OCI-LY1 (cell line): ENCODE results near the gene ZNF547.
"Not testable (repeated sequence)": the region's sequence is repeated elsewhere in the genome, so short reads cannot be mapped to it uniquely, and the experiment has no call there.

Experiments
- H2AFZ ChIP-seq: fragments of 200-600 bp; sonication (generic), shearing (Covaris generic); 2 replicates; pipeline ENCODE4 v1.6.0; 2014; ENCODE audit warnings: antibody characterized with exemption, mild to moderate bottlenecking, low read length
- H3F3A ChIP-seq: fragments of 200-600 bp; sonication (generic), shearing (Covaris generic); 2 replicates; pipeline ENCODE4 v1.6.0; 2014; ENCODE audit warnings: mild to moderate bottlenecking, antibody characterized with exemption, low read length, moderate library complexity; ENCODE audit not compliant: insufficient read depth
- H3K27ac ChIP-seq: fragments of 200-600 bp; sonication (generic); 2 replicates; pipeline ENCODE4 v1.5.1; 2014; ENCODE audit warnings: low read length, mixed run types, mild to moderate bottlenecking, low read depth; ENCODE audit not compliant: poor library complexity, severe bottlenecking
- H3K27me3 ChIP-seq: fragments of 200-600 bp; sonication (generic); 2 replicates; pipeline ENCODE4 v1.6.0; 2014; ENCODE audit warnings: antibody characterized with exemption, mild to moderate bottlenecking, low read length, moderate library complexity; ENCODE audit not compliant: insufficient read depth
- H3K36me3 ChIP-seq: fragments of 200-600 bp; sonication (generic); 2 replicates; pipeline ENCODE4 v1.6.1; 2014; ENCODE audit warnings: mild to moderate bottlenecking, antibody characterized with exemption, low read length, moderate library complexity, mixed read lengths; ENCODE audit not compliant: insufficient read depth
- H3K4me1 ChIP-seq: fragments of 200-600 bp; sonication (generic); 2 replicates; pipeline ENCODE4 v1.5.1; 2014; ENCODE audit warnings: mild to moderate bottlenecking, low read length, moderate library complexity; ENCODE audit not compliant: insufficient read depth, severe bottlenecking
- H3K4me2 ChIP-seq: fragments of 200-600 bp; sonication (generic), shearing (Covaris generic); 2 replicates; pipeline ENCODE4 v1.6.1; 2014; ENCODE audit warnings: low read length
- H3K4me3 ChIP-seq: fragments of 200-600 bp; sonication (generic); 2 replicates; pipeline ENCODE4 v1.5.1; 2014; ENCODE audit warnings: low read length, low read depth, mild to moderate bottlenecking, mixed read lengths; ENCODE audit not compliant: poor library complexity, severe bottlenecking
- H3K79me2 ChIP-seq: fragments of 200-600 bp; shearing (Covaris generic); 2 replicates; pipeline ENCODE4 v1.6.1; 2016; ENCODE audit warnings: mixed run types, low read length, mixed read lengths; ENCODE audit not compliant: insufficient read depth
- H3K9ac ChIP-seq: fragments of 200-600 bp; sonication (generic), shearing (Covaris generic); 2 replicates; pipeline ENCODE4 v1.6.1; 2014; ENCODE audit warnings: mild to moderate bottlenecking, low read length, mixed read lengths
- H3K9me2 ChIP-seq: fragments of 200-600 bp; sonication (generic), shearing (Covaris generic); 2 replicates; pipeline ENCODE4 v1.6.1; 2014; ENCODE audit warnings: low read depth, mild to moderate bottlenecking, low read length, mixed read lengths
- H3K9me3 ChIP-seq: fragments of 200-600 bp; shearing (Covaris generic); 2 replicates; pipeline ENCODE4 v1.6.1; 2014; ENCODE audit warnings: low read length, mixed read lengths
- H4K20me1 ChIP-seq: fragments of 200-600 bp; sonication (generic), shearing (Covaris generic); 2 replicates; pipeline ENCODE4 v1.6.0; 2016; ENCODE audit warnings: mild to moderate bottlenecking, low read length; ENCODE audit not compliant: insufficient read depth
- EZH2 ChIP-seq: fragments of 200-600 bp; sonication (generic), shearing (Covaris generic); IDR thresholded peaks from 2 replicates; pipeline ENCODE4 v1.8.0; 2017; ENCODE audit warnings: borderline replicate concordance, mixed run types, mild to moderate bottlenecking, antibody characterized with exemption, low read length, moderate library complexity, mixed read lengths
- TF ChIP-seq, protein P1 (sequence below): fragments of 200-600 bp; sonication (generic), shearing (Covaris generic); IDR thresholded peaks from 2 replicates; pipeline ENCODE4 v1.5.1; 2017; ENCODE audit warnings: mild to moderate bottlenecking, antibody characterized with exemption, low read length, moderate library complexity, mixed read lengths

Gene ZNF547

DNA sequence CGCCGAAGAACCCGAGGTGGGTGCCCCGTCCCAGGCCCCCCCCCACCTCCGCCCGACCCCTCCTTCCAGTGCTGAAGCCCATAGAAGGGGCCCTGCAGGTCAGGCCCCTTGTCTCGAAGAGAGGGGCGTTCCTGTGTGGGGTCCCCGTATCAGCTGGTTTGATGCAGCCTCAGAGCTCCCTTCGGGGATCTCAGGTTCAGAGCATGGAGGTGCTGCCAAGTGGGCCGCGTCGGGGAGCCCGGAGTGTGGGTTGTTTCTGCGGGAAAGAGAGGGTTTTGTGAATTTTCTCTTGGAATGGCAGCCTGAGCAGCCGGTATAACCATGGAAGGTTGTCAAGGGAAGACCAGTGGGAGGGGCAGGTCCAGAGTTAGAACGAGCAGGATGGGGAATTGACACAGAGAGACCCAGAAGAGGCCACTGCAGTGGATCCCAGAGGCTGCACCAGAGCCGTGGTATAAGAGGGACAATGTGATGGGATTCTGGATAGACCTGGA is 384 bp downstream of the ZNF547 start:
- H3K9me2 ChIP-seq: no peaks in the 10 kb centered on the region
- no peak overlapping the region for H2AFZ ChIP-seq
- H3K27me3 ChIP-seq: no peaks in the 10 kb centered on the region
- H3K36me3 ChIP-seq: peaks cover 11% of the 10 kb centered on the region
- 0 out of 2 replicates have a peak, but pooled peaks cover 5% of the 10 kb centered on the region for H3K79me2 ChIP-seq
- peaks cover 11% of the 10 kb centered on the region for H3K4me1 ChIP-seq
- peak overlapping the region; percentile 74 for H3K4me3 ChIP-seq
- TF ChIP-seq, protein P1, sequence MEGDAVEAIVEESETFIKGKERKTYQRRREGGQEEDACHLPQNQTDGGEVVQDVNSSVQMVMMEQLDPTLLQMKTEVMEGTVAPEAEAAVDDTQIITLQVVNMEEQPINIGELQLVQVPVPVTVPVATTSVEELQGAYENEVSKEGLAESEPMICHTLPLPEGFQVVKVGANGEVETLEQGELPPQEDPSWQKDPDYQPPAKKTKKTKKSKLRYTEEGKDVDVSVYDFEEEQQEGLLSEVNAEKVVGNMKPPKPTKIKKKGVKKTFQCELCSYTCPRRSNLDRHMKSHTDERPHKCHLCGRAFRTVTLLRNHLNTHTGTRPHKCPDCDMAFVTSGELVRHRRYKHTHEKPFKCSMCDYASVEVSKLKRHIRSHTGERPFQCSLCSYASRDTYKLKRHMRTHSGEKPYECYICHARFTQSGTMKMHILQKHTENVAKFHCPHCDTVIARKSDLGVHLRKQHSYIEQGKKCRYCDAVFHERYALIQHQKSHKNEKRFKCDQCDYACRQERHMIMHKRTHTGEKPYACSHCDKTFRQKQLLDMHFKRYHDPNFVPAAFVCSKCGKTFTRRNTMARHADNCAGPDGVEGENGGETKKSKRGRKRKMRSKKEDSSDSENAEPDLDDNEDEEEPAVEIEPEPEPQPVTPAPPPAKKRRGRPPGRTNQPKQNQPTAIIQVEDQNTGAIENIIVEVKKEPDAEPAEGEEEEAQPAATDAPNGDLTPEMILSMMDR: no peak
- H3K9me3 ChIP-seq: 0 out of 2 replicates have a peak, but pooled peaks cover 2% of the 10 kb centered on the region
- peak overlapping the region; percentile 74 for H3K9ac ChIP-seq
- no peaks in the 10 kb centered on the region for H3F3A ChIP-seq
- H3K4me2 ChIP-seq: peak overlapping the region; percentile 85
- no peaks in the 10 kb centered on the region for H4K20me1 ChIP-seq
- H3K27ac ChIP-seq: peak overlapping the region; percentile 19

- no peaks in the 10 kb centered on the region for H3F3A ChIP-seq
- H3K27ac ChIP-seq: no peak overlapping the region
- no peak overlapping the region for H3K4me2 ChIP-seq
- 0 out of 2 replicates have a peak, but pooled peaks cover 2% of the 10 kb centered on the region for H3K9me3 ChIP-seq
- no peaks in the 10 kb centered on the region for H3K9me2 ChIP-seq
- H3K79me2 ChIP-seq: 0 out of 2 replicates have a peak, but pooled peaks cover 5% of the 10 kb centered on the region
- TF ChIP-seq, protein P1: no peak
- no peak for TF ChIP-seq EZH2
- peaks cover 19% of the 10 kb centered on the region for H3K36me3 ChIP-seq
- H3K4me1 ChIP-seq: peaks cover 11% of the 10 kb centered on the region
- no peak overlapping the region for H2AFZ ChIP-seq
- H3K4me3 ChIP-seq: no peak overlapping the region
- H4K20me1 ChIP-seq: no peaks in the 10 kb centered on the region
- H3K27me3 ChIP-seq: no peaks in the 10 kb centered on the region
- no peak overlapping the region for H3K9ac ChIP-seq
Measured at GRCh38 chr19:57366776-57367175, 3.4 kb downstream of the ZNF547 start.

DNA sequence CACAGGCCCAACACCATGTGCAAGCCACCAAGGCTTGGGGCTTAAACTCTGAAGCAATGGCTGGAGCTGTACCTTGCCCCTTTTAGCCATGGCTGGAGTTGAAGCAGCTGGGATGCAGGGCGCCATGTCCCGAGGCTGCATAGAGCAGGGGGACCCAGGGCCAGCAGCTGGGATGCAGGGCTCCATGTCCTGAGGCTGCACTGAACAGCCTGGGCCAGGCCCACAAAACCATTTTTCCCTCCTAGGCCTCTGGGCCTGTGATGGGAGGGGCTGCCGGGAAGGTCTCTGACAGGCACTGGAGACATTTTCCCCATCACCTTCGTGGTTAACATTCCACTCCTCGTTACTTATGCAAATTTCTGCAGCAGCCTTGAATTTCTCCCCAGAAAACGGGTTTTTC is 10.8 kb downstream of the ZNF547 start:
- H3K9me2 ChIP-seq: no peaks in the 10 kb centered on the region
- H3K9me3 ChIP-seq: peaks cover 36% of the 10 kb centered on the region
- H3K4me3 ChIP-seq: no peak overlapping the region
- H2AFZ ChIP-seq: no peak overlapping the region
- no peaks in the 10 kb centered on the region for H3K27me3 ChIP-seq
- no peaks in the 10 kb centered on the region for H3K4me1 ChIP-seq
- H3K79me2 ChIP-seq: no peaks in the 10 kb centered on the region
- TF ChIP-seq EZH2: no peak
- TF ChIP-seq, protein P1: no peak
- H3F3A ChIP-seq: no peaks in the 10 kb centered on the region
- H3K9ac ChIP-seq: no peak overlapping the region
- H4K20me1 ChIP-seq: no peaks in the 10 kb centered on the region
- peaks cover 74% of the 10 kb centered on the region for H3K36me3 ChIP-seq
- no peak overlapping the region for H3K27ac ChIP-seq
- no peak overlapping the region for H3K4me2 ChIP-seq

- H2AFZ ChIP-seq: not testable (repeated sequence)
- peaks cover 74% of the 10 kb centered on the region for H3K36me3 ChIP-seq
Measured at GRCh38 chr19:57374647-57375046, 11.3 kb downstream of the ZNF547 start.

More at GRCh38 chr19:57374647-57375046, 11.3 kb downstream of the ZNF547 start:
- H3K27ac ChIP-seq, H3K79me2 ChIP-seq, H3K4me2 ChIP-seq, H3K9me2 ChIP-seq, H3F3A ChIP-seq, H3K4me3 ChIP-seq, H3K9ac ChIP-seq, H4K20me1 ChIP-seq, H3K27me3 ChIP-seq, H3K4me1 ChIP-seq: not testable (repeated sequence)
- peaks cover 39% of the 10 kb centered on the region for H3K9me3 ChIP-seq
